NCI-H524 (cell line): ENCODE data around the gene CHD6.

Experiments used
- DNase-seq, 2 experiments: peaks; one replicate each; lab custom pipeline; 2025; lab: John Stamatoyannopoulos, UW

The CHD6 gene, protein sequence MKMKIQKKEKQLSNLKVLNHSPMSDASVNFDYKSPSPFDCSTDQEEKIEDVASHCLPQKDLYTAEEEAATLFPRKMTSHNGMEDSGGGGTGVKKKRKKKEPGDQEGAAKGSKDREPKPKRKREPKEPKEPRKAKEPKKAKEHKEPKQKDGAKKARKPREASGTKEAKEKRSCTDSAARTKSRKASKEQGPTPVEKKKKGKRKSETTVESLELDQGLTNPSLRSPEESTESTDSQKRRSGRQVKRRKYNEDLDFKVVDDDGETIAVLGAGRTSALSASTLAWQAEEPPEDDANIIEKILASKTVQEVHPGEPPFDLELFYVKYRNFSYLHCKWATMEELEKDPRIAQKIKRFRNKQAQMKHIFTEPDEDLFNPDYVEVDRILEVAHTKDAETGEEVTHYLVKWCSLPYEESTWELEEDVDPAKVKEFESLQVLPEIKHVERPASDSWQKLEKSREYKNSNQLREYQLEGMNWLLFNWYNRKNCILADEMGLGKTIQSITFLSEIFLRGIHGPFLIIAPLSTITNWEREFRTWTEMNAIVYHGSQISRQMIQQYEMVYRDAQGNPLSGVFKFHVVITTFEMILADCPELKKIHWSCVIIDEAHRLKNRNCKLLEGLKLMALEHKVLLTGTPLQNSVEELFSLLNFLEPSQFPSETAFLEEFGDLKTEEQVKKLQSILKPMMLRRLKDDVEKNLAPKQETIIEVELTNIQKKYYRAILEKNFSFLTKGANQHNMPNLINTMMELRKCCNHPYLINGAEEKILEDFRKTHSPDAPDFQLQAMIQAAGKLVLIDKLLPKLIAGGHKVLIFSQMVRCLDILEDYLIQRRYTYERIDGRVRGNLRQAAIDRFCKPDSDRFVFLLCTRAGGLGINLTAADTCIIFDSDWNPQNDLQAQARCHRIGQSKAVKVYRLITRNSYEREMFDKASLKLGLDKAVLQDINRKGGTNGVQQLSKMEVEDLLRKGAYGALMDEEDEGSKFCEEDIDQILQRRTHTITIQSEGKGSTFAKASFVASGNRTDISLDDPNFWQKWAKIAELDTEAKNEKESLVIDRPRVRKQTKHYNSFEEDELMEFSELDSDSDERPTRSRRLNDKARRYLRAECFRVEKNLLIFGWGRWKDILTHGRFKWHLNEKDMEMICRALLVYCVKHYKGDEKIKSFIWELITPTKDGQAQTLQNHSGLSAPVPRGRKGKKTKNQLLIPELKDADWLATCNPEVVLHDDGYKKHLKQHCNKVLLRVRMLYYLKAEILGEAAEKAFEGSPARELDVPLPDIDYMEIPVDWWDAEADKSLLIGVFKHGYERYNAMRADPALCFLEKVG (N-terminal part only)

DNA sequence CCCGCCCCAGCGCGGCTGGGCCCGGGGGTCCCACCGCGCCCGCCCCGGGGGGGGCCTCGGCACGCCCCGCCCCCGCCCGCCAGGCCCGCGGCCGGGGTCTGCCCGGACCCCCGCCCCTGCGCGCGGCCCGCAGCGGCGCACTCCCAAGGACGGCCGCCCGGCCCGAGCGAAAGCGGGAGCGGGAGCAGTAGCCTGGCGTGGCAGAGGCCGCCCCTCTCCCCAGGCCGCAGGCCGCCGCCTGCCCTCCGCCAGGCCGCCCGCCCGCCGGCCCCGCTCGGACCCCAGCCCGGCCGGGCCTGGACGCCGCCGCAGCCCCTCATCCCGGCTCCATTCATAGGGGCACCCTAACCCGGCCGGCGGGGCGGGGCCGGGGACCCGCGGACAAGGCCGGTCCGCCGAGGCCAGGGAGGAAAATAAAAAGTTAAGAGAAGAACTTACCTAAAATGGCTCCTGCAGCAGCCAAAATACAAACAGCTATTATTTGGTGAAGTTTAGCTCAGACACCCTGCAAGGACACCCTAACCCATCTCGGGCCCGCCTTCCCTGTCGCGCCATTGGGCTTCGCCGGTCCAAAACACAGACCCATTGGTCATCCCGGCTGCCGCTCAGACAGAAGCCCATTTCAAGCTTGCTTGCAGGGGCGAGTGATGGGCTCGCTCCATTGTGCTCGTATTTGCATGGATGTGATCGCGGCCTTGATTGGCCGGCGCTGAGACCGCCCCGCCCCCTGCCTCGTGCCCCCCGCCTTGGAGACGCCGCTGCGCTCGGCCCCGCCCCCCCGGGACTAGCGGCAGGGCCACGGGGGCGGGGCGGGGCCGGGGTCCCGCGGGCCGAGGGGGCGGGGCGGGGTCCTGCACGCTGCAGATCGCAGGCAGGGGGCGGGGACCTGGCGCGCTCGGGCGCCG lies at the start of gene CHD6:
CHD6 (minus strand) TSS at position 476 of the 905 bp plus-strand sequence. CDS start 67,040 bp downstream, outside the sequence.
- DNase-seq, result peak; percentile 99 to 100

DNA sequence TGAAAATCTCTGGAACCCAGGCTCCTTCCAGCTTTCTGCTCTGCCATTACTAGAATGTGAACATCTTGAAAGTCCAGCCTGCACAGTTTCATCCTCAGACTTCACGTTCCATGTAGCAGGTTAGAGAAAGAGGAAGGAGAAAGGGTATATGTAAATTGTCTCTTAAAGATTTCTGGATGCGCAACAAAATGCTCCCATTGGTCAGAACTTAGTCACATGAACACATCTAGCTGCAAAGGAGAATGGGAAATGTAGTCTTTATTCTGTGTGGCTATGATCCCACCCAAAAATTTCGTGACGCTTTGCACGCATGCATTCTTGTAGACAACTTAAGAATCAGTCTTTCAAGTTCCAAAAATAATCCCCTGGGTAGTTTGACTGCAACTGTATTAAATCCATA lies 46.4 kb upstream of the CHD6 start:
- DNase-seq, result no peak

DNA sequence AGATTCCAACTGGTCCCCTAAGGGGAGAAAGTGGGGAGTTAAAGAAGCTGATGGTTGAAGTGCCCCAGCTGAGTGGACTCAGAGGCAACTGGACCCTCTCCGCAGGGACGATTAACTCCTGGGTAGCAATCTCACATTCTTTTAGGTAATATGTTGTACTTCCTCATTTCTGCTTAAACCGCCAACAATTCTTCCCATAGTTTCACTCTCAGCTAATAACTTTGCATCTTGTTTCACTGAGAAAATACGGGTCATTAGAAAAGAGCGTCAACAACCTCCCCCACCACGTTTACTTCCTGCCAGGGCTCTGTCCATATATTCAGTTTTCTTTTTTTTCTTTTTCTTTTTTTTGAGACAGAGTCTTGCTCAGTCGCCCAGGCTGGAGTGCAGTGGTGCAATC lies 39.5 kb upstream of the CHD6 start:
- no peak for DNase-seq

DNA sequence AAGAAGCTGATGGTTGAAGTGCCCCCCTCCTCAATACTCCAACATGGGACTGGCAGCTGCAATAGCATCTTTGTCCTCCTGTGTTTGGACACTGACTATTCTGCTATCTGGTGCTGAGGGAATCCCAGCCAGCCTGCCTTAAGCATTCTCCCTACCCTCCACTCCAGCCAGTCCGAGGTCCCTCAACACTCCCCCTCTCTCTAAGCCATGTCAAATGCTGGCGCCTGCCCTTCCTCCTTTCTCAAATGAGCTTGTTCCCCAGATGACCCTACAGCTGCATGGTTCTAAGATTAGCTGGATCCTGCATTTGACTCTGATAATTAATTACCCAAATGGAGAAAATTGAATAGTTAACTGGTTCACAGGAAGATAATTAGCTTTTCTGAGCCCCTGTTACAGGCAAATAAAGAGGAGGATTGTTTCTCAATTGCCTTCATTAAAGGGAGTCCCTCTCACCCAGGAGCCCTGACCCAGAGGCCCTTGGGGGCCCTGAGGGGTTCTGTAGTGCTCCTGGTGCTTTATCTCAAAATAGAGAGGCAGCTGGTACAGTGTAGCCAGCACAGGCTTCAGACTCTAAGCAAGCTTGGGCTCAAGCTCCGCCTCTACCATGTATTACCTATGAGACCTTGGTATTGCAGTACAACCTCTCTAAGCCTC lies 37.9 kb upstream of the CHD6 start:
- peak in 1 of 2 experiments; percentile 35 for DNase-seq

DNA sequence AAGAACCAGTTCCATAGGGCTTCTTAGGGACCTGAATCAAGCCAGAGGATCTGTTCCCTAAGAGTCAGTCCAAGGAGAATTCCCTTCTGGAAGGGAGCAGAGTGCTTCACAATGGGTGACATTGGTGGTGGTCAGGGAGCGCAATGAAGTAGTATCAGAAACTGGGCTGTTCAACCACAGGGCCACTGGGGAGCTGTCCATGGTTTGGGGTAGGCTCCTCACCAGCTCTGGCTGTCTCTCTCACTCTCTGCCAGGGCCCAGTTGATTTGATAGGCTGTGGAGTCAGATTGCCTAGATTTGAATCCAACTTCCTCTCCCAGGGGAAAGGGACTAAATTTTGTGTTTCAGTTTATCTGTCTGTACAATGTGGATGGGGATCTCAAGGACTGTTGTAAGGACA lies 36.7 kb upstream of the CHD6 start:
- DNase-seq, result no peak

DNA sequence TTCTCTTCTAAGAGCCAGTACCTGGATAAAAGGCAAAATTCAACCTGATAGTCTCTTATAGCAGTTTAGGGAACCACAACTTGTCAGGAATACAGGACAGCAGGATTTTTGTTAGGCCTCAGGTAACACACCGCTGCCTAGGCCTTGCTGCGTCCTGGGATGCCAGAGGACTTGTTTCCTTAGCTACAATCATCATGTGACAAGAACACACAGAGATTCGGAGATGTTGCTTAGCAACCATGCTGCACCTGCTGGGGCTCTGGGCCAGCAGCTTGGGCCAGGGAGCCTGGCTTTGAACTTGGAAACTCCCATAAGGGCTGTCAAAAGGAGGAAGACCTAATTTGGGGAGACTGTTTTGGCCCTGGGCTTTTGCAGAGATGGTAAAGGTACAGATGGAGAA lies 36.1 kb upstream of the CHD6 start:
- DNase-seq, result peak in 1 of 2 experiments; percentile 78

DNA sequence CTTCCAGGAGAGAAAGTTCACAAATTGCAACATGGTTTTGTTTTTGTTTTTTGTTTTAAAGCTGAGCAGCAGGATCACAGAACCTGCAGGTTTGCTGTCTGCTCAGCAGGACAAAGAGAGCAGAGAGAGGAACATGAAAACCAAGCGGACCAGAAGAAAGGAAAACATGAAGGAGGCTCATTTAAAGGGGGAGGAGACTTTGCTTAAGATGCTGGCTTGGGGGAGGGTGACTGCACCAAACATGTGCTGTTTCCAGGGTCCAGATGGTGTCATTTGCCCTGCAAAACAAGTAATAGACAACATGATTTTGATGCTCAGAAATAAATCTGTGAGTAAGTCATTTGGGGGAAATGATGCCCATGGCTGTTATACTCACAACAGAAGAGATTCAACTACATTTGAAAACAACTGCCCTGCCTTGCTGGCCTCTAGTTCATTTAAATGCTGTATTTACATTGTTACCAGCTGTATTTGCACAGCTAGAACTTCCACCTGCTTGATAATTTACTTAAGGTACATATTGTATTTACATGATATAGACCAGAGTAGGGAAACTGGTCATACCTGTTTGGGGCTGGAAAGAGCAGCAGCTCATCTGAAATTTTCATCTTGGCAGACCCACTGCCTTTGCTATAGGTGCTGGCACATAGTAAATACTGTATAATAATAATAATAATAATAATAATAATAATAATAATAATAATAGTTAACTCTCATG lies 32.2 kb upstream of the CHD6 start:
- peak; percentile 74 to 84 for DNase-seq

DNA sequence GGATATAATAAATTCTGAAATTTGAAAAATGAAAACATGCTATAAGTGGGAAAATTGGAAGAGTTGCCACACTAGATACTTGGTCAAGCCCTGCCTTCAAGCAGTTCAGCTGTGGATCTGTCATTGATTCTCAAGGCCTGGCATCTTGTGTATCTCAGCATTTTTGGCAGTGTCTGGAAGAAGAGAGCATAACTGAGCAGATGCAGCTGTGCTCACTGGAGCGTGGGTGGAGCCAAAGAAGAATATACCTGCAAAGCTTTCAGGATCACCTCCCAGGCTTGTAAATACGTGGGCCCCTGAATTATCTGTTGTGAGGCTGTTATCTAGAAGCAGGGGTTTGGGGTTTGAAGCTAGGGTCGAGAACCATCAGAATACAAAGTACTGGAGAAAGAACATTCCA lies 31.3 kb upstream of the CHD6 start:
- DNase-seq, result peak in 1 of 2 experiments; percentile 20

DNA sequence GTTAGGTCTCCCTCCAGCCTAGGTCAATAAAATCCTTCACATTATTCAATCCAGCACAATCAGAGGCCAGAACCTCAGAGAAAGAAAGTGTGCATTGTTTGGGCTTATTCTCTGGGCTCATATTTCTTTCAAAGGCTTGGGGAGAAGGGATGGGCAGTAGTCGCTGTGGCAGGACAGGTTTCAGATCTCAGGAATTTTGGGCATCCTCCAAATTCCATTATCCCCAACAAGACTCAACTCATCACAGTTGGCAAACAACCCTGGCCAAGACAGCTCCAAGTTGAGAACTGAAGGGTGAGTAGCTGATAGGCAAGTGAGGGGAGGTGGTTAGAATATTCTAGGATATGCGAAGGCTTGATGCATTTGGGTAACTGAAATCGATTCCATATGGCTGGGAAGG lies 27.2 kb upstream of the CHD6 start:
- no peak for DNase-seq

DNA sequence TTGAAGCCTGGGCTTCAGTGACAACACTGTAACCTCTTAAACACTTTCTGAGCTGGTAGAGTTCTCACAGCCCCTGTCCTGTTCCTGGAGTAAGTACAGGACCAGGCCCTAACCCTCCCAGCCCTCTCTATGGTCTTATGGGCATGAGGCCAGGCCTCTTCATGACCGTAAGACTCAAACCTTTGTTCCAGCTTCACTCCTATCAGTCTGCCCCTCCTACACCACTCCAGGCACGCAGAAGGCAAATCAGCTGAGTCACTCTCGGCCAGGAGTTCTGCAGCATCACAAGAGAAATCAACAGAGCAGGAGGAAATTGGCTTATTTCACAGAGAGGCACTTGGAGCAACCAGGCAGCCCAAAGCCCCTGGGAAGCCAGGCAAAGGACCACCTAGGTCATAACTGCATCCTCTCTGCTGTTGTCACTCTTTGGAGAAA lies 25.3 kb upstream of the CHD6 start:
- DNase-seq, result no peak

DNA sequence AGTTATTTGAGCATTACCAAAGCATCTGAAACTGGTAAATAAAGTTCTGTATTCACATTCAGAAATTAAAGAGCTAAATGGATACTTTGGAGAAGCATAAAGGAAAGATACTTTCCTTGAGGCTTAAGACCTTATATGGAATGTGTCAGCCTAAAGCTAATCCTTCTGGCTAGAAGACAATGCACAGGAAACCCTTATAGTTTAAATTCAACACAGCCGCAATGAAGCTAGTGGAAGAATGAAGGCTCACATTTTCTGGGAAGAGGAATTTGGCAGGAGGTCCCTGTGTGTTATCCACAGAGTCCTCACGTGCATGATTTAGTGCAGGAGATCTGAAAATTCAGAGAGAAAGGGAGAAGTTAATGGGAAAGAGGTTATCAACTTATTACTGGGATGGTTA lies 21.5 kb upstream of the CHD6 start:
- DNase-seq, result no peak

DNA sequence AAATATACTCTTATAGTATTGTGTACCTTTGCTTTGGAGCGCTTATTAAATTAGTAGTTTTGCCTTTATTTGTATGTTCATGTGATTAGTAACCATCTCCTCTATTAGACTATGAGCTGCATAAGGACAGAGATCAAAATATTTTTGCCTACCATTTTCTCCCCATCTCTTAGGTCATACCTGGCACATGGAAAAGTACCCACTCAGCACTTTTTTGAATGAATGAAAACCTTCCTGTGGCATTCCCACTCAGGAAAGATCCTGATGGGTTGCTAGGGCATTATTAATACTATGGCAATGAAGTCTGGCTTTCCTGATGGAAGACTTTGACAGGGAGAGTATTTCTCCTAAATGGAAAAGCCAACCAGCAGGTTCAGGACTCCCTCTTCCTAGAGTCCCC lies 20.3 kb upstream of the CHD6 start:
- no peak for DNase-seq

DNA sequence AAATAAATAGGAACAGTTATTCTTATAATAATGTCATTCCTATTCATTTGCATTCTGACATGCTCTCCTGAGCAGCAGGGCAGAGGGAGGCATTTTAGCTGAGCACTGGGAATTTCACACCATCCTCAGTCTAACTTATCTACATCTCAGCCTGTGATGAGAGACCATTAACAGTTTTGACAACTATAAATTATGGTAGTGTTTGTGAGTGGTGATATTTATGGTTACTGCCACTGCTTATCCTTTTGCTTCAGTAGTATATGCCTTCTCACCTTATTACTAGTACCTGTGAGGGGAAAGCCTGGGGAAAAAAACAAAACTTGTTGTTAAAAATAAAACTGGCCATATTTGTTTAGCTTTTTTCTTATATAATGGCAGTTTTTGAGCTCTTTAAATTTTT lies 17.0 kb upstream of the CHD6 start:
- DNase-seq, result no peak

DNA sequence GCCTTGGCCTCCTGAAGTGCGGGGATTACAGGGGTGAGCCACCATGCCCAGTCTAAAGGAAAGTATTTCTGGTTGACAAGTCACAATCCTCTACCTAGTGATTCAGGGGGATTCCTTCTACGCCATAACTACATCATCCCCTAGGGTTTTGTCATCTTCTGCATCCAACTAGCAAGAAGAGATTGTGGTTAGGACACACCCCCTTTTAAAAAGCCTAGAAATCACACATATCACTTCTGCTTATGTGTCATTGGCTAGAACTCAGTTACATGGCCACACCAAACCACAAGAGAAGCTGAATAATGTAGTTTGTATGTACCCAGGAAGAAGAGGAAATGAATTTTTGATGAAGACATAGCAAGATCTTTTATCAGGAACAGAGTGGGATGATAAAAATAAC lies 14.7 kb upstream of the CHD6 start:
- no peak for DNase-seq

DNA sequence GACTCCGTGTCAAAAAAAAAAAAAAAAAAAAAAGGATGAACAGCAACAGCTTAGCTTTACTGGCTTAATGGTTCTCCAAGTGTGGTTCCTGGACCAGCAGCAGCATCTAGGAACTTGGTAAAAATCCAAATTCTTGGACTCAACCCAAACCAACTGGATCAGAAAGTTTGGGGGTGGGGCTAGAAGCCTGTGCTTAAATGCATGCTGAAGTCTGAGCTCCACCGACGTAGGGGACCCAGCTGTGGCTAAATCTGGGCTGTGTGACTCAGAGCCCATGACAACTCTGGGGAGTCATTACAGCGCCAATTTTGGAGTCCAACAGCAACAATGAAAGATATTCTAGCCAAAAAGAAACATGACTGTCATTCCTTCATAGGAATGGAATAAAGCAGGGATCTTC lies 13.6 kb upstream of the CHD6 start:
- DNase-seq, result no peak

DNA sequence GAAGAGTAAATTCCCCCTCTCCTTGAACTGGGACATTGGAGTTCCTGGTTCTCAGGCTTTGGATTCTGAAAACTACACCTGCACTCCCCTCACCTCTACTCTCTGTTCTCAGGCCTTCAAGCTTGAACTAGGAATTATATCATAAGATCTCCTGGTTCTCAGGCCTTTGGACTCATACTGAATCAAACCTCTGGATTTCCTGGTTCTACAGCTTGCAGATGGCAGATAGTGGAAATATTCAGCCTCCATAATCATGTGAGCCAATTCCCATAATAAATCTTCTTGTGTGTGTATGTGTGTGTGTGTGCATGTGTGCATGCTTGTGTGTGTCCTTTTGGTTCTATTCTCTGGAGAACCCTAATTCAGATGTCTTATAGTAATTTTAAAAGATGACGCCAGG lies 12.7 kb upstream of the CHD6 start:
- DNase-seq, result no peak

DNA sequence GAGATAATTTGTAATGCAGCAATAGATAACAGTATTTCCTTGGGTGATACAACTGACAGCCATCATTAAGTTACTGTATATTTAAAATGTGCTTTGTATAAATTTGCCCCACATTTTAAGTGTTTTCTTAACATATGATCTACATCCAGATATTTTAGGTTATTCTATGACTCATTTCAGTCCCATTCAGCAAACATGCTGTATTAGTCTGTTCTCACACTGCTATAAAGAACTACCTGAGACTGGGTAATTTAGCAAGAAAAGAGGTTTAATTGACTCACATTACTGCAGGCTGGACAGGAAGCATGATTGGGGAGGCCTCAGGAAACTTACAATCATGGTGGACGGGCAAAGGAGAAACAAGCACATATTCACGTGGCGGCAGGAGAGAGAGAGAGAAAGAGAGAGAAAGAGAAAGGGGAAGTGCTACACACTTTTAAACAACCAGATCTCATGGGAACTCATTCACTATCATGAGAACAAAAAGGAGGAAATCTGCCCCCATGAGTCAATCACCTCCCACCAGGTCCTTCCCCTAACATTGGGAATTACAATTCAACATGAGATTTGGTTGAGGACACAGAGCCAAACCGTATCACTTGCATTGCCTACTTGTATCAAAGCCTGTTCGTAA lies 9.6 kb upstream of the CHD6 start:
- DNase-seq, result no peak

DNA sequence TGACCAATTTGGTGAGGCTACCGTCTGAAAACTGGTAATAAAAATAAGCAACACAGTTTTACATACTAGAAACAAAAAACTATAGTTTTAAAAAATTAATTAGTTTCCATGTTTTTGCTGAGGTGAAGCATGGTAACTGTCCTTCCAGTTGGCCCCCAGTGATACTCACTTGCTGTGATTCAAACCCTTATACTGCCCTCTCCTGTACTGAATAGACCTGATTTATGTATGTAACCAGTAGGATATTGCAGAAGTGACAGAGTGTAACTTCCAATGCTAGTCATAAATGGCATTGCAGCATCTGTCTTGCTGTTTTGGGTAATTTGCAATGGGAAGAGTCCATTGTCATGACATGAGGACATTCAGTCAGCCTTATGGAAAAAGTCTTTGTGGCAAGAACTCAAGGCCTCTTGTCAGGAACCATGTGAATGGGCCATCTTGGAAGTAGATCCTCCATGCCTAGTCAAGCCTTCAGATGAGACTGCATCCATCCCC lies 8.9 kb upstream of the CHD6 start:
- DNase-seq, result no peak
